Adipocyte (in vitro differentiated cells): ENCODE measurements around the gene IPO11.
"Not testable (repeated sequence)": the region's sequence is repeated elsewhere in the genome, so short reads cannot be mapped to it uniquely, and the experiment has no call there.

ENCODE experiments used
- DNase-seq: peaks from one replicate; pipeline ENCODE4 v3.0.0-alpha.2; 2015; ENCODE audit warnings: low read depth
- H3K27me3 ChIP-seq: replicated peaks from 2 replicates; pipeline ENCODE4 v1.7.0; 2013; ENCODE audit warnings: mild to moderate bottlenecking, low read length, moderate library complexity; ENCODE audit not compliant: control insufficient read depth, insufficient read depth
- H3K36me3 ChIP-seq: 2 replicates; pipeline ENCODE4 v1.7.0; 2013; ENCODE audit warnings: low read length, mild to moderate bottlenecking, moderate library complexity; ENCODE audit not compliant: control insufficient read depth, insufficient read depth, severe bottlenecking
- H3K4me1 ChIP-seq: 2 replicates; pipeline ENCODE4 v1.7.0; 2013; ENCODE audit warnings: mild to moderate bottlenecking, low read length, moderate library complexity; ENCODE audit not compliant: control insufficient read depth, insufficient read depth
- H3K4me3 ChIP-seq: 2 replicates; pipeline ENCODE4 v1.7.0; 2013; ENCODE audit warnings: mild to moderate bottlenecking, low read length, moderate library complexity
- H3K9ac ChIP-seq: 2 replicates; pipeline ENCODE4 v1.7.0; 2013; ENCODE audit warnings: mild to moderate bottlenecking, low read length, moderate library complexity
- H3K9me3 ChIP-seq: 2 replicates; pipeline ENCODE4 v1.7.0; 2013; ENCODE audit warnings: mild to moderate bottlenecking, low read length, moderate library complexity; ENCODE audit not compliant: control insufficient read depth

IPO11 gene

GRCh38 chr5:62489471-62489870 is 76.9 kb downstream of the IPO11 start:
- no peak overlapping the region for H3K9ac ChIP-seq
- peaks cover 30% of the 10 kb centered on the region for H3K36me3 ChIP-seq
- no peak for DNase-seq
- peaks cover 8% of the 10 kb centered on the region for H3K4me1 ChIP-seq
- no peak overlapping the region for H3K4me3 ChIP-seq
- no peaks in the 10 kb centered on the region for H3K27me3 ChIP-seq
- no peaks in the 10 kb centered on the region for H3K9me3 ChIP-seq

- no peaks in the 10 kb centered on the region for H3K9me3 ChIP-seq
- peaks cover 3% of the 10 kb centered on the region for H3K4me1 ChIP-seq
- H3K27me3 ChIP-seq: no peaks in the 10 kb centered on the region
- H3K36me3 ChIP-seq: peaks cover 38% of the 10 kb centered on the region
- no peak overlapping the region for H3K9ac ChIP-seq
- no peak for DNase-seq
- no peak overlapping the region for H3K4me3 ChIP-seq
Measured at GRCh38 chr5:62494772-62495171, 82.2 kb downstream of the IPO11 start.

GRCh38 chr5:62496876-62497275 is 84.3 kb downstream of the IPO11 start:
- no peak overlapping the region for H3K4me3 ChIP-seq
- H3K4me1 ChIP-seq: peaks cover 3% of the 10 kb centered on the region
- H3K9me3 ChIP-seq: no peaks in the 10 kb centered on the region
- DNase-seq: no peak
- no peak overlapping the region for H3K9ac ChIP-seq
- no peaks in the 10 kb centered on the region for H3K27me3 ChIP-seq
- peaks cover 30% of the 10 kb centered on the region for H3K36me3 ChIP-seq

- H3K4me1 ChIP-seq: no peaks in the 10 kb centered on the region
- no peak for DNase-seq
- H3K9ac ChIP-seq: no peak overlapping the region
- H3K36me3 ChIP-seq: peaks cover 27% of the 10 kb centered on the region
- H3K9me3 ChIP-seq: no peaks in the 10 kb centered on the region
- H3K4me3 ChIP-seq: no peak overlapping the region
- no peaks in the 10 kb centered on the region for H3K27me3 ChIP-seq
Measured at GRCh38 chr5:62498961-62499360, 86.4 kb downstream of the IPO11 start.

GRCh38 chr5:62499756-62500155 is 87.2 kb downstream of the IPO11 start:
- H3K9me3 ChIP-seq: no peaks in the 10 kb centered on the region
- H3K4me3 ChIP-seq: no peak overlapping the region
- no peaks in the 10 kb centered on the region for H3K27me3 ChIP-seq
- peaks cover 24% of the 10 kb centered on the region for H3K36me3 ChIP-seq
- H3K9ac ChIP-seq: no peak overlapping the region
- no peak for DNase-seq
- no peaks in the 10 kb centered on the region for H3K4me1 ChIP-seq

- H3K36me3 ChIP-seq: peaks cover 23% of the 10 kb centered on the region
- no peaks in the 10 kb centered on the region for H3K9me3 ChIP-seq
- no peaks in the 10 kb centered on the region for H3K4me1 ChIP-seq
- H3K4me3 ChIP-seq: no peak overlapping the region
- H3K9ac ChIP-seq: no peak overlapping the region
- H3K27me3 ChIP-seq: no peaks in the 10 kb centered on the region
- no peak for DNase-seq
Measured at GRCh38 chr5:62502456-62503101, 90.0 kb downstream of the IPO11 start.

GRCh38 chr5:62504129-62504528 is 91.6 kb downstream of the IPO11 start:
- H3K36me3 ChIP-seq: peaks cover 23% of the 10 kb centered on the region
- H3K27me3 ChIP-seq: no peaks in the 10 kb centered on the region
- H3K4me3 ChIP-seq: no peak overlapping the region
- H3K4me1 ChIP-seq: no peaks in the 10 kb centered on the region
- DNase-seq: no peak
- no peak overlapping the region for H3K9ac ChIP-seq
- H3K9me3 ChIP-seq: no peaks in the 10 kb centered on the region

GRCh38 chr5:62506659-62507460 is 94.3 kb downstream of the IPO11 start:
- Histone ChIP-seq H3K27me3 (no peaks in the 10 kb centered on the region), H3K9ac (no peak overlapping the region), H3K4me1 (no peaks in the 10 kb centered on the region), H3K36me3 (peaks cover 20% of the 10 kb centered on the region), H3K9me3 (no peaks in the 10 kb centered on the region), H3K4me3 (no peak overlapping the region)
- DNase-seq: no peak

- H3K4me3 ChIP-seq, H3K9me3 ChIP-seq, H3K9ac ChIP-seq, DNase-seq, H3K27me3 ChIP-seq, H3K4me1 ChIP-seq: not testable (repeated sequence)
- H3K36me3 ChIP-seq: peaks cover 15% of the 10 kb centered on the region
Measured at GRCh38 chr5:62508760-62509159, 96.2 kb downstream of the IPO11 start.

GRCh38 chr5:62509806-62510205 is 97.2 kb downstream of the IPO11 start:
- no peak for DNase-seq
- no peaks in the 10 kb centered on the region for H3K9me3 ChIP-seq
- no peak overlapping the region for H3K4me3 ChIP-seq
- no peaks in the 10 kb centered on the region for H3K4me1 ChIP-seq
- no peaks in the 10 kb centered on the region for H3K27me3 ChIP-seq
- H3K9ac ChIP-seq: no peak overlapping the region
- peaks cover 15% of the 10 kb centered on the region for H3K36me3 ChIP-seq

- not testable (repeated sequence) for H3K36me3 ChIP-seq, H3K9ac ChIP-seq, H3K27me3 ChIP-seq, H3K4me3 ChIP-seq, H3K4me1 ChIP-seq, DNase-seq, H3K9me3 ChIP-seq
Measured at GRCh38 chr5:62513085-62513484, 100.5 kb downstream of the IPO11 start.
